Thymus (tissue), 11 donors: ENCODE data around the gene UNC119. TPM values are rescaled to one million over a fixed set of nuclear protein-coding genes. Genes with fewer than 3 reads are reported as not detected.

Experiments
- DNase-seq, 9 donors: peaks; one replicate each; pipeline ENCODE4 v3.0.0-alpha.2; 2013; ENCODE audit warnings: low spot score in 9 of 9, low read depth in 6 of 9, missing footprints in 1 of 9
- H3K27ac ChIP-seq, 2 donors: one replicate each; pipeline ENCODE4 v1.5.1; 2013; ENCODE audit warnings: control low read depth in 1 of 2, low read depth in 1 of 2, low read length in 1 of 2, mild to moderate bottlenecking in 1 of 2, moderate library complexity in 1 of 2
- H3K27me3 ChIP-seq, 2 donors: one replicate each; pipeline ENCODE4 v1.5.1; 2013; ENCODE audit warnings: low read length in 1 of 2; ENCODE audit not compliant: control insufficient read depth in 2 of 2, insufficient read depth in 1 of 2
- H3K36me3 ChIP-seq, 2 donors: one replicate each; pipeline ENCODE4 v1.5.1; 2013; ENCODE audit warnings: low read length in 1 of 2, mild to moderate bottlenecking in 1 of 2, moderate library complexity in 1 of 2; ENCODE audit not compliant: control insufficient read depth in 2 of 2, insufficient read depth in 2 of 2
- H3K4me1 ChIP-seq, 2 donors: one replicate each; pipeline ENCODE4 v1.5.1; 2013; ENCODE audit warnings: low read length in 2 of 2; ENCODE audit not compliant: control insufficient read depth in 2 of 2, insufficient read depth in 2 of 2
- H3K4me3 ChIP-seq, 2 donors: one replicate each; pipeline ENCODE4 v1.5.1; 2013; ENCODE audit warnings: low read length in 2 of 2, control low read depth in 1 of 2, mild to moderate bottlenecking in 1 of 2
- H3K9me3 ChIP-seq, 2 donors: one replicate each; pipeline ENCODE4 v1.5.1; 2013; ENCODE audit warnings: low read length in 1 of 2, mild to moderate bottlenecking in 1 of 2; ENCODE audit not compliant: control insufficient read depth in 2 of 2, insufficient read depth in 1 of 2
- WGBS: extraction: QIAGEN DNeasy Blood & Tissue Kit; methylation state at CpG from one replicate; pipeline ENCODE4 v1.1.7; 2013; 5-methylcytosine and 5-hydroxymethylcytosine counted together
- polyA plus RNA-seq: library from polyadenylated mRNA; stranded (reverse); fragments of 200-250 nt; gene quantifications from one replicate; pipeline ENCODE4 v1.2.3, GENCODE V29; 2013
- total RNA-seq: library from RNA; stranded (reverse); fragments of 120-200 nt; gene quantifications from one replicate; pipeline ENCODE4 v1.2.4, GENCODE V29; 2013
- donor health status: healthy.

The UNC119 gene
- total and polyA plus RNA-seq, 2 donors: 30.4 to 30.6 TPM

- WGBS: 98% methylated on average over 14 of the region's 14 CpGs
Observed at GRCh38 chr17:28575126-28575795, 22.8 kb upstream of the UNC119 start.

GRCh38 chr17:28574526-28574925 is 22.1 kb upstream of the UNC119 start:
- DNase-seq: no peak
- Histone ChIP-seq H3K27me3 (no peaks in the 10 kb centered on the region), H3K9me3 (peaks cover 0 to 8% of the 10 kb centered on the region in 2 donors), H3K4me1 (peaks cover 9 to 26% of the 10 kb centered on the region in 2 donors), H3K36me3 (peaks cover 16 to 26% of the 10 kb centered on the region in 2 donors), H3K27ac (no peak overlapping the region), H3K4me3 (no peak overlapping the region)
- 95% methylated on average over 7 of the region's 7 CpGs for WGBS

More at GRCh38 chr17:28575126-28575795, 22.8 kb upstream of the UNC119 start:
- Histone ChIP-seq H3K27ac (no peak overlapping the region), H3K4me3 (no peak overlapping the region), H3K4me1 (peaks cover 6 to 23% of the 10 kb centered on the region in 2 donors), H3K27me3 (no peaks in the 10 kb centered on the region), H3K9me3 (peaks cover 0 to 8% of the 10 kb centered on the region in 2 donors), H3K36me3 (peaks cover 20 to 32% of the 10 kb centered on the region in 2 donors)
- DNase-seq: no peak

GRCh38 chr17:28573966-28574480 is 21.6 kb upstream of the UNC119 start:
- H3K36me3 ChIP-seq: peaks cover 11 to 21% of the 10 kb centered on the region in 2 donors
- H3K27ac ChIP-seq: no peak overlapping the region
- H3K9me3 ChIP-seq: peaks cover 0 to 8% of the 10 kb centered on the region in 2 donors
- no peaks in the 10 kb centered on the region for H3K27me3 ChIP-seq
- no peak for DNase-seq
- H3K4me3 ChIP-seq: no peak overlapping the region
- WGBS: 98% methylated on average over 6 of the region's 6 CpGs
- peaks cover 9 to 26% of the 10 kb centered on the region in 2 donors for H3K4me1 ChIP-seq

DNA sequence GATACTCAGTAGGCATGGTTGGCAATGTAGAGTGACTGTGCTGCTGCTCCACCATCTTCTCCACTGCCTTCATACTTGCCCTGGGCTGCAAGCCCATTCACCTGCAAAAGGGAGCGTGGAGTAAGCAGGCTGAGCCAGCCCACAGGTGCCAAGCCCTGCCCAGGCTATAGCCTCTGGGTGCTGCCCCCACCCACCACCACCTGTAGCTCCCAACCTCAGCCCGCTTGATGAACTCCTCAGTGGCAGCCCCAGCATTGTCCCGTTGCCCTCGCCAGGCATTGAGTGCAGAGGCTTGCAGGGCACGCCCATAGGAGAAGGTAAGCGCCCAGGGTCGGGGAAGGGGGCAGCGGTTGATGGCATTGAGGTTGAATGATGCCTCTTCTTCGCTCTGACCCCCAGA is 21.1 kb upstream of the UNC119 start:
- peaks cover 0 to 8% of the 10 kb centered on the region in 2 donors for H3K9me3 ChIP-seq
- no peak overlapping the region for H3K27ac ChIP-seq
- H3K36me3 ChIP-seq: peaks cover 6 to 16% of the 10 kb centered on the region in 2 donors
- no peaks in the 10 kb centered on the region for H3K27me3 ChIP-seq
- H3K4me3 ChIP-seq: no peak overlapping the region
- WGBS: 96% methylated on average over 9 of the region's 9 CpGs
- H3K4me1 ChIP-seq: peaks cover 9 to 26% of the 10 kb centered on the region in 2 donors
- DNase-seq: no peak

GRCh38 chr17:28573040-28573380 is 20.6 kb upstream of the UNC119 start:
- peaks cover under 1 to 11% of the 10 kb centered on the region in 2 donors for H3K36me3 ChIP-seq
- H3K4me1 ChIP-seq: peaks cover 9 to 26% of the 10 kb centered on the region in 2 donors
- H3K27me3 ChIP-seq: no peaks in the 10 kb centered on the region
- H3K4me3 ChIP-seq: no peak overlapping the region
- H3K9me3 ChIP-seq: peaks cover 0 to 8% of the 10 kb centered on the region in 2 donors
- no peak for DNase-seq
- no peak overlapping the region for H3K27ac ChIP-seq

- no peak for DNase-seq
- peaks cover 0 to 8% of the 10 kb centered on the region in 2 donors for H3K36me3 ChIP-seq
- no peak overlapping the region for H3K27ac ChIP-seq
- H3K4me3 ChIP-seq: peak overlapping the region in 1 of 2 donors; percentile 73
- peaks cover 0 to 8% of the 10 kb centered on the region in 2 donors for H3K9me3 ChIP-seq
- H3K4me1 ChIP-seq: peaks cover 9 to 26% of the 10 kb centered on the region in 2 donors
- WGBS: 82% methylated on average over 5 of the region's 5 CpGs
- no peaks in the 10 kb centered on the region for H3K27me3 ChIP-seq
Observed at GRCh38 chr17:28572259-28573039, 20.0 kb upstream of the UNC119 start.

DNA sequence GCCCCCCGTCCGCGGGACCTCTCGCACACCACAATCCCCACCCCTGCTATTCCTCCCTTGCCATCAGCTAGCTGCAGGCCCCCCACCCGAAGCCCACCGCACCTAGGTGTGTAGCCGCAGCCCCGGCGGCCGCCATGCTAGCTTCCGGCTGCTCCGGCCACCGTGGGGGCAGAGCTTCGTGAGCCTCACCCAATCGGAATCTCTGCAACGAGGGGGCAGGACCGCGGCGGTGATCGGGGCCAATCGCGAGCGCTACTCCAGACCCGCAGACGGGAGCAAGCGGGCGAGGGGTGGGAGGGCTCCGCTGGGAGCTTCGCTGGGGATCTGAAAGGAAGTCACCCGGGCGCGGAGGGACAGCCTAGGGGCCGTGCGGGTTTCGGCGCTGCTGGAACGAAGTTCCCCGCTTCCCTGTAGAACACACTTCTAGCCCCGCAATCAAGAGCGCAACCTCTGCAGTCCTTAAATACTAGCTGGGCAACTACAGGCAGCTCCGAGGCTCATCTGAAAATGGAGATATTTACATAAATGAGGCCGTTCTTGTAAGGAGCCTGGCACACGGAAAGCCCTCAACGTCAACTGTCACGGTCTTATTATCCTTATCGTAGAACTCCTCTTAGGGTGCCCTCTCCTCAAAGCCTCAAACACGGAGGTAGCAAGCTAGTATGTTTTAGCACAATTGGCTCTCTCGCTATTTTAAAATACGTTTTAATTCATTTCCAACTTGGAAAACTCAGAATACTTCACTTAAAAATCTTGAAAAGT is 19.1 kb upstream of the UNC119 start, which contains the start of gene PIGS:
Gene PIGS (minus strand): TSS at position 164 of the 762 bp plus-strand sequence. CDS start 28 bp downstream, at position 136.
- WGBS: 2% methylated on average over 49 of the region's 49 CpGs
- H3K27me3 ChIP-seq: no peaks in the 10 kb centered on the region
- H3K36me3 ChIP-seq: peaks cover 3 to 7% of the 10 kb centered on the region in 2 donors
- H3K9me3 ChIP-seq: peaks cover 0 to 3% of the 10 kb centered on the region in 2 donors
- peak within 1 kb of the TSS; percentile 64 to 85 for H3K27ac ChIP-seq
- peaks cover 9 to 18% of the 10 kb centered on the region in 2 donors for H3K4me1 ChIP-seq
- peak within 1 kb of the TSS; percentile 73 to 98 for H3K4me3 ChIP-seq
- peak; percentile 72 to 92 (median 81) for DNase-seq

- peak in 1 of 9 donors; percentile 55 for DNase-seq
- Histone ChIP-seq H3K27me3 (no peaks in the 10 kb centered on the region), H3K4me1 (peaks cover 9 to 18% of the 10 kb centered on the region in 2 donors), H3K27ac (peak overlapping the region; percentile 64 to 85), H3K4me3 (peak overlapping the region; percentile 73 to 98), H3K9me3 (peaks cover 0 to 3% of the 10 kb centered on the region in 2 donors), H3K36me3 (peaks cover 6 to 7% of the 10 kb centered on the region in 2 donors)
- WGBS: 2% methylated on average over 39 of the region's 39 CpGs
Observed at GRCh38 chr17:28570716-28571360, 18.4 kb upstream of the UNC119 start.
